ENCODE data around the gene CHCHD3. TPM values are rescaled to one million over a fixed set of nuclear protein-coding genes. Genes with fewer than 3 reads are reported as not detected.

Gene CHCHD3
- total and polyA plus RNA-seq, 2 of the 4 experiments (the other 2 are of a cell fraction) = 56.9 to 141 TPM

DNA sequence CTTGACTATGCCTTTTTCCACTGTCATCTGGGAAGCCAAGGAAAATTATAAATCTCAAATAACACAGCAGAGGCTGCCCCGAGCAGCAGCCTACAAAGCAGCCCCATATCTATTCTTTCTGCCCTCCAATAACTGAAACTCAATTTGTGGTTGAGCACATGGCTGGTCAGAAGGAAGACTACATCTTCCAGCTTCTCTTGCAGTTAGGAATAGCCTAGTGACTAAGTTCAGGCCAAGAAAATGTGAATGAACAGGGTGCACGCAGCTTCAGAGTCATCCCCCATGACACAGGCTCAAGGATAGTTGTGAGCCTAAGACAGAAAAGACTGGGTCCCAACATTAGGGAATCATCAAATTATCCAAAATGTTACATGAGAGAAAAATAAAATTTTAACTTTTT, 42.3 kb downstream of the CHCHD3 start:
- no peak overlapping the region for H3K4me2 ChIP-seq (ENCODE audit: low read depth, low read length)
- H3K4me3 ChIP-seq (ENCODE audit: insufficient read depth, low read depth, low read length) = no peak overlapping the region
- H4K8ac ChIP-seq (ENCODE audit: low read depth in 2 of 2, low read length in 2 of 2) = no peak overlapping the region
- TF ChIP-seq MXI1 (IDR thresholded peaks at IDR 0.05; ENCODE audit: borderline replicate concordance, low read depth, low read length) (no peak), CHD1 (IDR thresholded peaks at IDR 0.05; ENCODE audit: low read depth, low read length) (no peak), NFE2L2 (IDR thresholded peaks at IDR 0.05; ENCODE audit: low read depth, low read length) (no peak), FOS (IDR thresholded peaks at IDR 0.05; ENCODE audit: low read depth, low read length) (no peak), RCOR1 (IDR thresholded peaks at IDR 0.05; ENCODE audit: insufficient replicate concordance, low read length) (no peak), BHLHE40 (IDR thresholded peaks at IDR 0.05; ENCODE audit: low read depth, low read length) (no peak), RAD21 (IDR thresholded peaks at IDR 0.05; ENCODE audit: low read length) (no peak), POLR2A (IDR thresholded peaks at IDR 0.05; ENCODE audit: low read depth, low read length) (no peak), SMC3 (IDR thresholded peaks at IDR 0.05; ENCODE audit: low read depth, low read length) (no peak)
- TF ChIP-seq, protein P1, sequence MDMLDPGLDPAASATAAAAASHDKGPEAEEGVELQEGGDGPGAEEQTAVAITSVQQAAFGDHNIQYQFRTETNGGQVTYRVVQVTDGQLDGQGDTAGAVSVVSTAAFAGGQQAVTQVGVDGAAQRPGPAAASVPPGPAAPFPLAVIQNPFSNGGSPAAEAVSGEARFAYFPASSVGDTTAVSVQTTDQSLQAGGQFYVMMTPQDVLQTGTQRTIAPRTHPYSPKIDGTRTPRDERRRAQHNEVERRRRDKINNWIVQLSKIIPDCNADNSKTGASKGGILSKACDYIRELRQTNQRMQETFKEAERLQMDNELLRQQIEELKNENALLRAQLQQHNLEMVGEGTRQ (IDR thresholded peaks at IDR 0.05; ENCODE audit: low read depth, low read length) = no peak
- TF ChIP-seq, protein P2, sequence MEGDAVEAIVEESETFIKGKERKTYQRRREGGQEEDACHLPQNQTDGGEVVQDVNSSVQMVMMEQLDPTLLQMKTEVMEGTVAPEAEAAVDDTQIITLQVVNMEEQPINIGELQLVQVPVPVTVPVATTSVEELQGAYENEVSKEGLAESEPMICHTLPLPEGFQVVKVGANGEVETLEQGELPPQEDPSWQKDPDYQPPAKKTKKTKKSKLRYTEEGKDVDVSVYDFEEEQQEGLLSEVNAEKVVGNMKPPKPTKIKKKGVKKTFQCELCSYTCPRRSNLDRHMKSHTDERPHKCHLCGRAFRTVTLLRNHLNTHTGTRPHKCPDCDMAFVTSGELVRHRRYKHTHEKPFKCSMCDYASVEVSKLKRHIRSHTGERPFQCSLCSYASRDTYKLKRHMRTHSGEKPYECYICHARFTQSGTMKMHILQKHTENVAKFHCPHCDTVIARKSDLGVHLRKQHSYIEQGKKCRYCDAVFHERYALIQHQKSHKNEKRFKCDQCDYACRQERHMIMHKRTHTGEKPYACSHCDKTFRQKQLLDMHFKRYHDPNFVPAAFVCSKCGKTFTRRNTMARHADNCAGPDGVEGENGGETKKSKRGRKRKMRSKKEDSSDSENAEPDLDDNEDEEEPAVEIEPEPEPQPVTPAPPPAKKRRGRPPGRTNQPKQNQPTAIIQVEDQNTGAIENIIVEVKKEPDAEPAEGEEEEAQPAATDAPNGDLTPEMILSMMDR (conservative IDR thresholded peaks at IDR 0.05; ENCODE audit: low read depth, low read length) = no peak
- TF ChIP-seq, protein P3, sequence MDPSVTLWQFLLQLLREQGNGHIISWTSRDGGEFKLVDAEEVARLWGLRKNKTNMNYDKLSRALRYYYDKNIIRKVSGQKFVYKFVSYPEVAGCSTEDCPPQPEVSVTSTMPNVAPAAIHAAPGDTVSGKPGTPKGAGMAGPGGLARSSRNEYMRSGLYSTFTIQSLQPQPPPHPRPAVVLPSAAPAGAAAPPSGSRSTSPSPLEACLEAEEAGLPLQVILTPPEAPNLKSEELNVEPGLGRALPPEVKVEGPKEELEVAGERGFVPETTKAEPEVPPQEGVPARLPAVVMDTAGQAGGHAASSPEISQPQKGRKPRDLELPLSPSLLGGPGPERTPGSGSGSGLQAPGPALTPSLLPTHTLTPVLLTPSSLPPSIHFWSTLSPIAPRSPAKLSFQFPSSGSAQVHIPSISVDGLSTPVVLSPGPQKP (IDR thresholded peaks at IDR 0.05; ENCODE audit: borderline replicate concordance, low read depth, low read length) = no peak
- POLR2A ChIA-PET (ENCODE audit: unreplicated experiment) = no interaction called here
- H3K18ac ChIP-seq (ENCODE audit: low read depth, low read length) = no peak overlapping the region
- dilution Hi-C loops (cut with HindIII; ENCODE audit: low sequenced_read_pairs, unreplicated experiment) (no loop called here), in situ Hi-C loops (cut with MboI; ENCODE audit: low sequenced_read_pairs) (no loop called here), intact Hi-C loops (cut with micrococcal nuclease) (no loop called here)
- no peak overlapping the region for H4K5ac ChIP-seq (ENCODE audit: low read depth, low read length)
- no peak overlapping the region for H2AK9ac ChIP-seq (replicated peaks; ENCODE audit: low read depth, low read length, poor library complexity)
- H3K14ac ChIP-seq (replicated peaks; ENCODE audit: low read depth, low read length) = no peak overlapping the region
- DNase-seq (no peak), ATAC-seq (ENCODE audit: low read depth) (no peak)
- H2BK5ac ChIP-seq (ENCODE audit: low read depth, low read length, poor library complexity, severe bottlenecking) = no peak overlapping the region
- H3K27me3 ChIP-seq (ENCODE audit: control insufficient read depth, insufficient read depth, low read length) = no peaks in the 10 kb centered on the region
- peaks cover 2% of the 10 kb centered on the region; the same call in 1 of the 2 replicates for H3K9me1 ChIP-seq (ENCODE audit: insufficient read depth, low read length)
- no peaks in the 10 kb centered on the region for H3K9me3 ChIP-seq (ENCODE audit: control insufficient read depth, insufficient read depth, low read length)
- no peaks in the 10 kb centered on the region for H3K4me1 ChIP-seq (ENCODE audit: control insufficient read depth, insufficient read depth, low read length)
- no peak overlapping the region for H2AFZ ChIP-seq (replicated peaks; ENCODE audit: low read length, poor library complexity)
- H2BK20ac ChIP-seq (ENCODE audit: low read depth, low read length) = no peak overlapping the region
- H4K20me1 ChIP-seq (ENCODE audit: insufficient read depth, low read length) = peaks cover 1% of the 10 kb centered on the region; the same call in 1 of the 2 replicates
- no peak overlapping the region for H3K56ac ChIP-seq (ENCODE audit: extremely low read depth, insufficient read depth, low read length)
- no peak overlapping the region for H4K91ac ChIP-seq (ENCODE audit: insufficient read depth, low read depth, low read length)
- no TSS peak for BruUV-seq (replicated peaks)
- no peak overlapping the region for H2AK5ac ChIP-seq (ENCODE audit: low read depth, low read length)
- 0 out of 2 replicates have a peak, but pooled peaks cover 1% of the 10 kb centered on the region for H3K36me3 ChIP-seq (ENCODE audit: control insufficient read depth, insufficient read depth, low read length)
- peaks cover 6 to 18% of the 10 kb centered on the region in 2 experiments for H3K79me1 ChIP-seq (ENCODE audit: low read depth in 1 of 2, low read length in 2 of 2)
- no peak overlapping the region for H3K9ac ChIP-seq (ENCODE audit: low read depth, low read length)
- no peak overlapping the region for H2BK15ac ChIP-seq (ENCODE audit: low read depth, low read length)
- H3K27ac ChIP-seq (ENCODE audit: insufficient read depth, low read length) = no peak overlapping the region
- H3K23ac ChIP-seq (ENCODE audit: low read depth, low read length) = no peak overlapping the region
- CTCF ChIA-PET = interaction anchor here (0.6 kb wide), 1 partner anchor 209 kb away, joined by 5 read pairs; no protein-coding TSS in a partner anchor
- WGBS, 2 experiments (ENCODE audit: extremely low coverage in 2 of 2, insufficient read length in 1 of 2) = no CpG with 5 or more reads among the region's 2 CpGs
- H3K4ac ChIP-seq (ENCODE audit: low read depth, low read length) = no peak overlapping the region
- no peak overlapping the region for H2BK120ac ChIP-seq (ENCODE audit: low read depth, low read length)
